ENCODE data around the gene SRM. TPM values are rescaled to one million over a fixed set of nuclear protein-coding genes. Genes with fewer than 3 reads are reported as not detected.
"Not testable (repeated sequence)": the region's sequence is repeated elsewhere in the genome, so short reads cannot be mapped to it uniquely, and the experiment has no call there.

The SRM gene
- total RNA-seq, 1 donor from 2014 or later: 117 TPM

GRCh38 chr1:11024874-11025203 lies 35.0 kb downstream of the SRM start:
- Mint-ChIP-seq H3K27ac (ENCODE audit: unreplicated experiment) (no peak overlapping the region), H3K4me3 (ENCODE audit: unreplicated experiment) (no peak overlapping the region), H3K4me1 (ENCODE audit: unreplicated experiment) (no peaks in the 10 kb centered on the region), H3K9me3 (ENCODE audit: unreplicated experiment) (no peaks in the 10 kb centered on the region), H3K27me3 (ENCODE audit: unreplicated experiment) (no peaks in the 10 kb centered on the region), H3K36me3 (ENCODE audit: unreplicated experiment) (peaks cover 53% of the 10 kb centered on the region)
- DNase-seq (ENCODE audit: extremely low spot score, unreplicated experiment): no peak
- no peak for TF ChIP-seq CTCF (IDR thresholded peaks at IDR 0.05)

GRCh38 chr1:11024154-11024873 lies 35.5 kb downstream of the SRM start:
- TF ChIP-seq CTCF (IDR thresholded peaks at IDR 0.05): no peak
- no peak for DNase-seq (ENCODE audit: extremely low spot score, unreplicated experiment)
- Mint-ChIP-seq H3K27ac (ENCODE audit: unreplicated experiment) (no peak overlapping the region), H3K4me1 (ENCODE audit: unreplicated experiment) (no peaks in the 10 kb centered on the region), H3K9me3 (ENCODE audit: unreplicated experiment) (no peaks in the 10 kb centered on the region), H3K4me3 (ENCODE audit: unreplicated experiment) (no peak overlapping the region), H3K36me3 (ENCODE audit: unreplicated experiment) (peaks cover 53% of the 10 kb centered on the region), H3K27me3 (ENCODE audit: unreplicated experiment) (no peaks in the 10 kb centered on the region)

GRCh38 chr1:11023201-11023600 lies 36.6 kb downstream of the SRM start:
- no peak for DNase-seq (ENCODE audit: extremely low spot score, unreplicated experiment)
- Mint-ChIP-seq H3K9me3 (ENCODE audit: unreplicated experiment) (no peaks in the 10 kb centered on the region), H3K36me3 (ENCODE audit: unreplicated experiment) (peaks cover 62% of the 10 kb centered on the region), H3K27ac (ENCODE audit: unreplicated experiment) (no peak overlapping the region), H3K27me3 (ENCODE audit: unreplicated experiment) (no peaks in the 10 kb centered on the region), H3K4me1 (ENCODE audit: unreplicated experiment) (no peaks in the 10 kb centered on the region), H3K4me3 (ENCODE audit: unreplicated experiment) (no peak overlapping the region)
- no peak for TF ChIP-seq CTCF (IDR thresholded peaks at IDR 0.05)

- no peak for TF ChIP-seq CTCF (IDR thresholded peaks at IDR 0.05)
- Mint-ChIP-seq H3K4me1 (ENCODE audit: unreplicated experiment) (peaks cover 2% of the 10 kb centered on the region), H3K4me3 (ENCODE audit: unreplicated experiment) (no peak overlapping the region), H3K27ac (ENCODE audit: unreplicated experiment) (no peak overlapping the region), H3K36me3 (ENCODE audit: unreplicated experiment) (peaks cover 64% of the 10 kb centered on the region), H3K27me3 (ENCODE audit: unreplicated experiment) (no peaks in the 10 kb centered on the region), H3K9me3 (ENCODE audit: unreplicated experiment) (no peaks in the 10 kb centered on the region)
- DNase-seq (ENCODE audit: extremely low spot score, unreplicated experiment): no peak
These were observed 39.8 kb downstream of the SRM start for GRCh38 chr1:11019971-11020370.

GRCh38 chr1:11019358-11019757 lies 40.5 kb downstream of the SRM start:
- not testable (repeated sequence) for DNase-seq (ENCODE audit: extremely low spot score, unreplicated experiment); H3K27me3 Mint-ChIP-seq (ENCODE audit: unreplicated experiment); H3K9me3 Mint-ChIP-seq (ENCODE audit: unreplicated experiment); H3K4me1 Mint-ChIP-seq (ENCODE audit: unreplicated experiment); H3K4me3 Mint-ChIP-seq (ENCODE audit: unreplicated experiment); H3K27ac Mint-ChIP-seq (ENCODE audit: unreplicated experiment)
- peaks cover 64% of the 10 kb centered on the region for H3K36me3 Mint-ChIP-seq (ENCODE audit: unreplicated experiment)

- no peak for DNase-seq (ENCODE audit: extremely low spot score, unreplicated experiment)
- Mint-ChIP-seq H3K4me3 (ENCODE audit: unreplicated experiment) (peak overlapping the region; percentile 81), H3K27me3 (ENCODE audit: unreplicated experiment) (no peaks in the 10 kb centered on the region), H3K27ac (ENCODE audit: unreplicated experiment) (peak overlapping the region; percentile 23), H3K9me3 (ENCODE audit: unreplicated experiment) (no peaks in the 10 kb centered on the region), H3K4me1 (ENCODE audit: unreplicated experiment) (peaks cover 17% of the 10 kb centered on the region), H3K36me3 (ENCODE audit: unreplicated experiment) (peaks cover 28% of the 10 kb centered on the region)
- TF ChIP-seq CTCF (IDR thresholded peaks at IDR 0.05): no peak
These were observed 46.7 kb downstream of the SRM start for GRCh38 chr1:11013160-11013531.
